WI38 (cell line): Measurements from ENCODE around the gene RIMS4.

Experiments used
- H3K4me3 ChIP-seq: 2 replicates; pipeline ENCODE4 v1.5.1; 2011; ENCODE audit warnings: low read depth, mild to moderate bottlenecking, control low read depth, low read length
- TF ChIP-seq, protein P1 (sequence below): IDR thresholded peaks from 2 replicates; pipeline ENCODE4 v1.5.1; 2012; ENCODE audit warnings: low read depth, mild to moderate bottlenecking, control low read depth, low read length

The RIMS4 gene

DNA sequence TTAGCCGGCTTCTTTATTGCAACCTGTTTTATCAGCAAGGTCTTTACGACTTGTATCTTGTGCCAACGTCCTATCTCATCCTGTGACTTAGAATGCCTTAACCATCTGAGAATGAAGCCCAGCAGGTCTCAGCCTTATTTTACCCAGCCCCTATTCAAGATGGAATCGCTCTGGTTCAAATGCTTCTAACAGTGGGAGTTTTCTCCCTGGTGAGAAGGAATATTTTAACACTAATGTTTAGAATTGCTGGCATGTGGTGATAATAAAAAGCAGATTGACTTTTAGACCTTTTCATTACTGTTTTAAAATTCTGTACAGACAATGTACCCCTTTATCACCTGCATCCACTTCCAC is 74.6 kb downstream of the RIMS4 start:
- H3K4me3 ChIP-seq = no peak overlapping the region
- TF ChIP-seq, protein P1, sequence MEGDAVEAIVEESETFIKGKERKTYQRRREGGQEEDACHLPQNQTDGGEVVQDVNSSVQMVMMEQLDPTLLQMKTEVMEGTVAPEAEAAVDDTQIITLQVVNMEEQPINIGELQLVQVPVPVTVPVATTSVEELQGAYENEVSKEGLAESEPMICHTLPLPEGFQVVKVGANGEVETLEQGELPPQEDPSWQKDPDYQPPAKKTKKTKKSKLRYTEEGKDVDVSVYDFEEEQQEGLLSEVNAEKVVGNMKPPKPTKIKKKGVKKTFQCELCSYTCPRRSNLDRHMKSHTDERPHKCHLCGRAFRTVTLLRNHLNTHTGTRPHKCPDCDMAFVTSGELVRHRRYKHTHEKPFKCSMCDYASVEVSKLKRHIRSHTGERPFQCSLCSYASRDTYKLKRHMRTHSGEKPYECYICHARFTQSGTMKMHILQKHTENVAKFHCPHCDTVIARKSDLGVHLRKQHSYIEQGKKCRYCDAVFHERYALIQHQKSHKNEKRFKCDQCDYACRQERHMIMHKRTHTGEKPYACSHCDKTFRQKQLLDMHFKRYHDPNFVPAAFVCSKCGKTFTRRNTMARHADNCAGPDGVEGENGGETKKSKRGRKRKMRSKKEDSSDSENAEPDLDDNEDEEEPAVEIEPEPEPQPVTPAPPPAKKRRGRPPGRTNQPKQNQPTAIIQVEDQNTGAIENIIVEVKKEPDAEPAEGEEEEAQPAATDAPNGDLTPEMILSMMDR = no peak

DNA sequence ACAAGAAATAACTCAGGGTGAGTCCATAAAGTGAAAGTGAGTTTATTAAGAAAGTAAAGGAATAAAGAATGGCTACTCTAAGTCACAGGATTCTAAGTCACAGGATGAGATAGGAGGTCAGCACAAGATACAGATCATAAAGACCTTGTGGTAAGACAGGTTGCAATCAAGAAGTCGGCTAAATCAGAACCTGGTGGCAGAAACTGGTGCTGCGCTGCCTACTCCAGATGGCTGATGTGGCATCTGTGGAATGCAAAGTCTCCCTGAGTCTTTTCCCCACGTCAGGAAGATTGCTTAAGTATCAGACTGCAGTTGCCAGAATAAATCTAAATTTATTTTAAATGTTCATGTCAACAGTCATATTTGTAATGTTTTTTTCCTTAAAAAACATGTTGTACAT is 75.4 kb downstream of the RIMS4 start:
- H3K4me3 ChIP-seq = no peak overlapping the region
- TF ChIP-seq, protein P1 = peak; percentile 33; the same call in 1 of the 2 replicates

DNA sequence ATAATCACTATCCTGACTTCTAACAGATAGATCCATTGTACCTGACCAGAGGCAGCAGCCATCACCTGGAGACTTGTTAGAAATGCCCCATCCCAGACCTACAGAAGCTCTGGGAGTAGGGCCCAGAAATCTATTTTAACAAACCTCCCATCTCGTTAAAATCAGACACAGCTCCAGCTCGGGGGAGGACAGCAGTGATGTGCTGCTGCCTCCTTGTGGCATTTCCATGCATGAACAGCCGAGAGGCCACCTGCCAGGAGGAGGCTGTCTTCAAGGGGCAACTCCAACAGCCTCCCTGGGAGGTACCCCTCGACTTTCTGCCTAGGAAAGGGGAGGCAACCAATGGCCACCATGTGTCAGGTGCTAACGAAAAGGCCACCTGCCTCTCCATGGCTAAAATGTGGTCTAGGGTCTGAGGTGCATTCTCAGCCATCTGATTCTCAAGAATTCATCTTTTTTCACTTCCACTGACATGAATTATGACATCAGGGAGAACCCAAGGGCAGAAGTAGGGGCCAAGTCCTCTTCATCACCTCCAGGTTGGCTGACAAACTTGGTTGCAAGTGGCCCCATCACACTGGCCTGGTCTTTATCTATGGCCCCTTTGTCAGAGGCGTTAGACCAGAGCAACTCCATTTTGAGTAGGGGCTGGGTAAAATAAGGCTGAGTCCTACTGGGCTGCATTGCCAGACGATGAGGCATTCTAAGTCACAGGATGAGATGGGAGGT is 76.8 kb downstream of the RIMS4 start:
- no peak overlapping the region for H3K4me3 ChIP-seq
- TF ChIP-seq, protein P1 = peak; percentile 91

DNA sequence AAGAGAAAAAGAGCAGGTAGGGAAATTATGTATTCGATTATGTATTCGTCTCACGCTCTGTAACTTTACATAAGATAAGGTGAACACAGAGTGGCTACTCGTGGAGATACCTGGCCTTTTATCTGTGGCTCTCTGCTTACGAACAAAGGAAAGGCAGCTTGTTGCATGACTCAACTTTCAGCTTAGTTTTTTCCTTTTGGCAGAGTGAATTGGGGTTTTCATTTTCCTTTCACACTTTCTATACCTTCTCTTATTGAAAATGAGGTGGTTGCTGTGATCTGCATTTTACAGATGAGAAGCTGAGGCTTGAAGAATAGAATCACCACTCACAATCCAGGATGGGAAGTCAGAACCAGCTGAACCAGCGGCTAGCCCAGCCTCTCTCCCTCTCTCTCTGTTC is 78.0 kb downstream of the RIMS4 start:
- H3K4me3 ChIP-seq = no peak overlapping the region
- TF ChIP-seq, protein P1 = no peak

DNA sequence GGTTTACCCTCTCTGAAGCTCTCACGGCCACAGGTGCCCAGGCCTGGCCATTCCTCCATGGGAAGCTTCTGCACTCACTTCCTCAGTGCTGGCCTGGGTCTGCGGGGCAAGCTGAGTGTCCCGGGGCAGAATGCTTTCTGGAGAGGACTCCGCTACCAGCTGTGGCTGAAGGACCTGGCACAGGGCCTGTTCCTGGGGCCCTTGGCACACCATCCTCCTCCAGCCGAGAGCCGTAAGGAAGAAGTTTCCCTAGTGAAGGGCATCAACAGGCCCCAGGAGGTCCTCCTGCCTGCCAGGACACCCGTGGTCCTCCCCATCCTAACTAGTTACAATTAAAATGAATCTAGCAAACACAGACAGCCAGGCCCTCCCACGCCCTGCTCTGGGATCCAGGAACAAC is 78.7 kb downstream of the RIMS4 start:
- no peak overlapping the region for H3K4me3 ChIP-seq
- TF ChIP-seq, protein P1 = no peak

DNA sequence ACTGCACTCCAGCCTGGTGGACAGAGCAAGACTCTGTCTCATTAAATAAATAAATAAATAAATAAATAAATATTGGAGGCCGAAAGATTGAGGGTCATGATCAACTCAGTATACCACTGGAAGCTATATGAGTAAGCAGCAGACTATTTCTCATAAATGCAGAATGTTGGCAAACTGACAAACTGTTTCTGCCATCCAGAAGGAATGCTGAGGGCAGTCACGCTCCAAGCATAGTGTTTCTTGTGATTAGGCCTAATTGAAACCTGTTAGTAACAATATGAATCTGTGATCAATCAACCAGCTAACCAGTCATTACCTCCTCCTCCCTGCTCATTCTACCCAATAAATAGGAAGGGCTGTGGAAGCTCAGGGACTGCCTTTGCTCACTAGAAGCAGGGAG is 79.9 kb downstream of the RIMS4 start:
- TF ChIP-seq, protein P1 = no peak
- H3K4me3 ChIP-seq = no peak overlapping the region

DNA sequence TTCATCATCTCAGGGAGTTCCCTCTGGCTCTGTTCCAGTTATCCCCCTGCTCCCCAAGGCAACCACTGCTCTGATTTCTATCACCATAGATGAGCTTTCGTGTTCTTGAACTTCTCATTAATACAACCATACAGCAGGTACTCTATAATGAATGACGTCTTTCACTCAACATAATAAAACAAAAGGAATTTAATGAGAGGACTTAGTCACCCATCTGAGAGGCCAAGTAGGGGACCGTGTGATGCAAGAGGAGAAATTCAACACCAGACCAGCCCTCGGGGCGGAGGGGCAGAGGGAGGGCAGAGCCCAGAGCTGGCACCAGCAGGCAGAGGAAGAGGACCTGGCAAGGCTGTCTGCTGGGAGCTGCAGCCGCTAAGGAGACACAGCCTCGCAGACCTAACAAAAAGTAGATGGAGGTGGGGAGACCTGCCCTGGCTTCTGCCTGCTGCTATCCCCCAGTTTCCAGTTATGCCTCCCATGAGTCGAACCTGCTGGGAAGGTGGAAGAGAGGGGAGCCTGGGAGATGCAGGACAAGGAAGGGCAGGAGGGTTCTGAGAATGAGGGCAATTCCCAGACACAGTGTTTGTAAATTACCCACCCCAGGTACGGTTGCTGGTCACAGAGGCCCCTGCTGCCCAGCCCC is 81.4 kb downstream of the RIMS4 start:
- H3K4me3 ChIP-seq = no peak overlapping the region
- TF ChIP-seq, protein P1 = no peak
